GDM1 (cell line): ENCODE results near the gene ZNF492.
"Not testable (repeated sequence)": the region's sequence is repeated elsewhere in the genome, so short reads cannot be mapped to it uniquely, and the experiment has no call there.

ENCODE experiments used
- DNase-seq: peaks from one replicate; lab custom pipeline; 2025; lab: John Stamatoyannopoulos, UW

Gene ZNF492

DNA sequence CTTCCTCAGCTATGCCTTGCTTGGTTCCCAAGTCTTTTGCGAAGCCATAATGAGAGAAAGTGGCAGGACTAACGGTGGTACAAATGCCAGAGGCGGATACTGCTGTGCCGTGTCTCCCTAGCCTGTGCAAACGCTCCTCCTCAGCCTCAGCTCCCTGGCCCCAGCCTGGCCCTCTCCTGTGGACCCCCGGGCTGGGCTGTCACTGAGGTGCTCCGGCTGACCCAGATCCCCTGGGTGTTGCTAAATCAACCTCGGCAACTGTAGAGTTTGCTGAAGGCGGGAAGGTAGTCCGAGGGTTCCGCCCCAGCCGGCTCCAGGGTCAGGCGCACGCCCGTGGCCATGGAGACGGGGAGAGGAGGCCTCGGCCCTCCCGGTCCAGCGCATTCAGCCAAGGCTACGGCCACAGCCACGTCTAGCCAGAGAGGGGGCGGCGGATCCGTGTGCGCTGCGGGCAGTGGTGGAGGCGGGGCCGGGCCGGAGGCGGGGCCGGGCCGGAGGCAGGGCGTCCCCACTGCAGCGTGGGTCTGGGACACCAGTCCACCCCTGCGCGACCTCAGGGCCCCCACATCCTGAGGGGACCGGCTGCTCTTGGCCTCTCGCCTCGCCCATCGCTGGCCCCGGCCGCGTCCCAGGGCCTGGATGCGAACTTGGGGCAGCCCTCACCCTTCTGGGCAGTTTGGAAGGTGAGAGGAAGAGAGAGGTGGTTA is 16.4 kb upstream of the ZNF492 start:
- no peak for DNase-seq

DNA sequence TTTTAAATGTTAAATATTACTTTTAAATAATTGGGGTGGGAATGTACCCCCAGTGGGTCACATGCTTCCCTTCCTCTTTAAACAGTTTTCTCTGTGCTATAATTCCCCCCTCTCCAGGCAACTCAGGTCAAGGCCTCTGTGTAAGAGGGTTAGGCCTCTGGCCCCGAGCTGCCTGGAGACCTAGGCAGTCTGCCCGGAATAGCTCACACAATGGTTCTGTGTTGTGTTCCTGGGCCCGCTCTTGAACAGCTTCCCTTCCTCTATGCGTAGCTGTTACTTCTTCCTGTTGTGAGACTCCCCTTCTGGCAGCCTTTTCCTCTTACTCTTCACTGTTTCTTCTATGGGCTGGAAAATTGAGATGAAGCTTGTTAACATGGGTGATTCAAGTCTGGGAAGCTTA is 14.8 kb upstream of the ZNF492 start:
- DNase-seq = no peak

DNA sequence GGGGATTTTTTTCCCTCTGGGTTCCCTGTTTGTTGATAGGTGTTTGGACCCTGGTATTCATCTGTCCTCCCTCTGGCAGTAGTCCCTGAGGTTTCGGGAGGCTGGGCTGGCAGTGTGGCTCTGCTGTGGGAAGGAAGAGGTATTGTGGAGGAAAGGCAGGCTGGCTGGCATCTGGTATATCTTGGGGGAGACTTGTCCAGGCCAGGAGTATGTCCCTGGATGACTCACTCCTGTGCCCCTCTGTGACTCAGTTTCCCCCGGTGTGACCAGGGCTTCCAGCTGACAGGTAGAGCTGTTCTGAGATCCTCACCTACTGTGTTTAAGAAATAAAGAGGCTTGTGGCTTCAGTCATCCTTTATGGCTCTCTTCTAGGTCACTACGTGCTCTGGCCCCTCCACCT is 14.2 kb upstream of the ZNF492 start:
- no peak for DNase-seq

DNA sequence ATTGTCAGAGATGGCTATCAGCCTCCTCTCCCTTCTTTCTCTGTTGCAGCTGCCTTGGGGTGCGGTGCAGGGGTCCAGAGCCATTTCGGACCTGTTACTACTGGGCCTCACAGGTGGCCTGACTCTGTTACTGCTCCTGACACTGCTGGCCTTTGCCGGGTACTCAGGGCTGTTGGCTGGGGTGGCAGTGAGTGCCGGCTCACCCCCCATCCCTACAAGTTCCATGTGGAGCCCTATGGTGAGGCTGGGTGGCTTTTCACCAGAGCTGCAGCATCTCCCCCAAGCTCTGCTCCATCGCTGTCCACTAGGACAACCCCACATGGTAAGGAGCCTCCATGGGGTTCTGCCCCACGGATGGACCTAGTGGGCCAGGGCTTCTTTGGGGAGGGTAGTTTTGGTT is 13.7 kb upstream of the ZNF492 start:
- DNase-seq = no peak

DNA sequence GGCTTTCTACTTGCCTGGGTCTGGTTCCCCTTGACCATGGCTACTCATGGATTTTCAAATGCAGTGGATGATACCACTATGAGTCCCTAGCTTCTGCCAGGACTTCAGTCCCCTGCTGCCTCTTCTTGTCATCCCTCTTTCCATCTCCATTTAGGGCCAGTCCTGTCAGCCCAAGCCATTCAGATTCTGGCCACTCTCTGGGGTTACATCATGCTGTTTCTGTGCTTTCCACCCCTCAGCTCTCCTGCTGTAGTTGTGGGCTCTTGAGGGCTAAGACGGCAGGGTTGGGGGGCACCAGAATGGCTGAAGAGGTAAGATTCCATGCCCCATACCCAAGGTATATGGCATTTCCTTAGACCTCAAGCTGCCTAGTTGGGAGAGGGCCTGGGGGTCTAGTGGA is 13.2 kb upstream of the ZNF492 start:
- DNase-seq = no peak

DNA sequence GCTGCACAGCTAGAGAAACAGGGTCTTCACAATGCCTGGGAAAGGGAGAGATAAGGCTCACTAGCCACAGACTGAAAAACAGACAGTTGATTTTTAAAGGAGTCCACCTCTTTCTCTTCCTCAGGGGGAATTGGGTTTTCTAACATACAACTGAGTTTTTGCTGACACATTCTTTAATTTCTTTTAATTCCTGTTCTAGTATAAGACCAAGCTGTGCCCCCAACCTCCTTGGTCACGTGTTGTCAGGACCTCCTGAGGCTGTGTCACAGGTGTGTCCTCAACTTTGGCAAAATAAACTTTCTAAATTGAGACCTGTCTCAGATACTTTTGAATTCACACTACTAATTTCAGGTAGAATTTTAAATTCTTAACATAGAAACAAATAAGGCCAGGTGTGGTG is 12.1 kb upstream of the ZNF492 start:
- DNase-seq = no peak

DNA sequence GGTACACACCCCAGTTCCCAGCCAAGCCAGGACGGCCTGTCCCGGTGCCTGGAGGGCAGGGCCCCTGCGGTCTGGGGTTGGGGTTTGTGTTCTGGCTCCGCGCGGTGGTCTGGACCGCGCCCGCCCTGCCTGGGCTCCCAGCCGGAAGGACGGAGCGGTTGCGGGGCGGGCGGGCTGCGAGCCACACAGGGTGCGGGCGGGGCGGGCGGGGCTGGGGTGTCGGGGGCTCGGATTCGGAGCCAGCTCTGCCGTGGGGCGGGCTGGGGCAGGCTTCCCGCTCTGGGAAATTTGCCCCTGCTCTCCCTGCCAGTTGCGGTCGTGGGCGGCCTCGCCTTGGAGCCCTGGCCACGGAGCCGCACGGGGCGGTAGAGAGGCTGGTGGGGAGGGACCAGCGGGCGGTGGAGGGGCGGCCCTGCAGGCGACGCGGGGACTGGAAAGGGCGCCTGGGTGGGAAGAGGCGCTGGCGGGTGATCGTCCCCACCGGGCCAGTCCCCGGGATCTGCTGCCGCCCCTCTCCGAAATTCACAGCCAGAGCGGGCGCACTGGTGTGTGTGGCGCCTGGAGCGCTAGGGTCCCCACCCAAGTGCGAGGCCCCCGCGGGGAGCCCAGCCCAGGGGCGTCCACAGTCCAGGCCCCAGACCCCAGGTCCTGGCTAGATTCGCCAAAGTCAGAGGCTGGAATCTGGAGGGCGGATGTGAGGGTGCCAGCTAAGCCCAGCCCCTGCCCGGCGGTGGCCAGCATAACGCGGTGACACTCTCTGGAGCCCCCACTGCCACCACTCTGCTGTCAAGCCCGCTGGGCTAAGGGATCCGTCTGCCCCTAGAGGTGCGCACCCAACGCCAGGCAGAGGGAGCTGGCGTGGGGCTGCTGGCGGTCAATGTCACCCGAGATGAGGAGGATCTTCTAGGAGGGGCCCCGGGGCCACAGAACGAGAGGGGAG is 11.0 kb upstream of the ZNF492 start:
- no peak for DNase-seq

DNA sequence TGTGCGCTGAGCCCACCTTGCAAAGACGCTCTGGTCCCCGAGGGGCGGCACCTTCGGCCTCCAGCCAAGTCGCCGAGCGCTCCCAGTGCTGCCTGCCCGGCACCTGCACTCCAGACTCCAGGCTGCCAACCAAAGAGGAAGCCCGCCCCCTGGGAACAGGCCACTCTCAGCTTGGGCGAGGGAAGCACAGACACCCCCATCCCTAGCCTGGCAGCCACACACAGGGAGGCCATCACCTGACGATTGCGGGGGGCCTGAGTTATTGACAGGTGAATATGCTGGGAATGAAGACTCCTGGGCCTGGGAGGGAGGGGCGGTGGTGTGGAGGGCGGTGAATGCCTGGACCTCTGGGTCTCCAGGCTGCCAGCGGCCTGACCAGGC is 10.3 kb upstream of the ZNF492 start:
- DNase-seq = no peak

DNA sequence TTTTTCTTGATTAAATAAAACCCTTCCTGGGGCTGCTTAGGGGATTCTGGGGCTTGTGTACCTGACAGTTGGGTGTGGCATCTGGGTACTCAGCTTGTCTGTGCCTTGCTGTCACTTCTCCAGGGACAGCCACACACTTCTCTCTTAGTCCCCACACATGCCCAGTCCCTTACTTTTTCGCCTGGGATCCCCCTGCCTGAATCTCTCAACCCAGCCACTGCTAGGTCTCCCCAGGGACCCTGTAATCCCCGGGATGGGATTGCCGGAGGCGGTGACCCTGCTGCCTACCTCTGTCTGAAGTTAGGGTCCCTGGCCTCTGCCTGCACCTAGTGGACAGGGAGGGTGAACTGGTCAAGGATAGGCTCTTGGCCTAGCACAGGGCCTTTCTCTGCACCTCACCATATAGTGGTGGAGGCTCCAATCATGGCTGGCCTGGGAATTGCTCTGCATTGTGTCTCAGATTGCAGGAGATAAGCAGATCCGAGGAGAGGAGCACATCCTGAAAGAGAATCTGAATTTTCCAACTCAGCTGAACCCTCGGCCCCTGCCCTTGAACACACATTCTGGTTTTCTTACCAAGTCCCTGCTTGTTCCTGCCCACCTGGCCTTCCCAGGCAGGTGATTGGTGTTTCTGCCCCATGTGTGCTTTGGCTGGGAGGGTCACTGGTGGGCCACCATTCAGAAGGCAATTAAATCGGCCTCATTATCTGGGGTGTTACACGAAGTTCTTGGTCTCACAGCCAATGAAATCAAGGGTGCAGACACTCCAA is 8.7 kb upstream of the ZNF492 start:
- DNase-seq = no peak

DNA sequence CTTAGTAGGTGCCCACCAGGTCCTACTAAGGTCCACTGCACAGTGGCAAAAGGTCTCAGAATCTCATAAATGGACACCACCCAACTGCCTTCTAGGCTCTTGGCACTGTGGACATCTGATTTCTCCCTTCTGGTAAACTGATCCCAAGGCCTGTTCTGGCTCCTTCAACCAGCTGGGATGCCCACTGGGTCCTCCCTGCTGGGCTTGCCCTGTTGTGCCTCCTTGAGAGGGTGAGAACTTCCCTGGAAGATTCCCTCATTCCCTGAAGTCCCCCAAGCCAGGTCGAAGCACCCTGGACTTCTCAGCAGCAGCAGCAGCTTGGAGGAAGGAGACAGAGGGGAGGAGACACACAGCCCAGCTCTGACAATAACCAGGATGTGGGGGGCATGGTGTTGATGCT is 6.6 kb upstream of the ZNF492 start:
- DNase-seq = no peak

DNA sequence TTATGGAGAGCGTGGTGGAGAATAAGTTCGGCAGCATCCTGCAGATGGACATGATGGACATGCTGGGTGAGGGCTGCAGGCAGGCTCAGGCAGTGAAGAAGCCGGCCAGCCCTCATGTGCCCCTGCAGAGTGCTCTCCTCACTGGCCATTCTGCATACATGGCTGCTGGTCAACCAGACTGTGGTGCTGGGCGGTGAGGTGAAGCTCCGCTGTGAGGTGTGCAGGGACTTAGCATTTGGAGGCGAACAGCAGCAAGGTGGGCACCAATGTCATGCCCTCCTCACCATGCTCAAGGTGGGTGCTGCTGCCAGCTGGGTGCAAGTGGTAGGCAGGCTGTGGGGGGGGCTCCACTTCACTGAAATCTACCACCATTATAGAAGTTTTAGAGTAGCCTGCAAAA is 5.7 kb upstream of the ZNF492 start:
- no peak for DNase-seq

DNA sequence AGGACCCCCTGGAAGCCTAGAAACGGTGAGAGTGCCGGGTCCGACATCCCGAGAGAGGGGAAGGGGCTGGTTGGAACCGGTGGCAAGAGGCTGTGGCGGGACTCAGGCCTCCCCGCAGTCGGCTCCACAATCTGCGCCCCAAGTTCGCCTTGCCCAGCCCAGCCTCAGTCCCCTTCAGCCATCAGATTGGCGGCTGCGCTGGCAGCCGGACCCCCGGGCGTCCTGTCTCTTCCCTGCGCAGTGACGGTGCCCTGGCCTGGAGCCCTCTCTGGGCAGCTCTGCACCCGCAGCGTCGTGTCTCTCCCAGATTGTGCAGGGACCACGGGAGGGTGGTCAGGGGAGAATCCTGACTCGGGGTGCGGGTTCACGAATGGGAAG is 315 bp downstream of the ZNF492 start:
- no peak for DNase-seq

DNA sequence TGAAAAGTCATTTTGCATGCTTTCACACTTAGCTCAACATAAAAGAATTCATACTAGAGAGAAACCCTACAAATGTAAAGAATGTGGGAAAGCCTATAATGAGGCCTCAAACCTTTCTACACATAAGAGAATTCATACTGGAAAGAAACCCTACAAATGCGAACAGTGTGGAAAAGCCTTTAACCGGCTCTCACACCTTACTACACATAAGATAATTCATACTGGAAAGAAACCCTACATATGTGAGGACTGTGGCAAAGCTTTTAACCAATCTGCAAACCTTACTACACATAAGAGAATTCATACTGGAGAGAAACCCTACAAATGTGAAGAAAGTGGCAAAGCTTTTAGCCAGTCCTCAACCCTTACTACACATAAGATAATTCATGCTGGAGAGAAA is 51.4 kb downstream of the ZNF492 start:
- DNase-seq = not testable (repeated sequence)

DNA sequence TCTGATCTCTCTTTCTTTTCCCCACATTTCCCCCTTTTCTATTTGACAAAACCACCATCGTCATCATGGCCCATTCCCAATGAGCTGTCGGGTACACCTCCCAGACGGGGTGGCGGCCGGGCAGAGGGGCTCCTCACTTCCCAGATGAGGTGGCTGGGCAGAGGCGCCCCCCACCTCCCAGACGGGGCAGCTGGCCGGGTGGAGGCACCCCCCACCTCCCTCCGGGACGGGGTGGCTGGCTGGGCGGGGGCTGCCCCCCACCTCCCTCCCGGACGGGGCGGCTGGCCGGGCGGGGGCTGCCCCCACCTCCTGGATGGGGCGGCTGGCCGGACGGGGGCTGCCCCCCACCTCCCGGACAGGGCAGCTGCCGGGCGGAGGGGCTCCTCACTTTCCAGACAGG is 68.5 kb downstream of the ZNF492 start:
- not testable (repeated sequence) for DNase-seq

DNA sequence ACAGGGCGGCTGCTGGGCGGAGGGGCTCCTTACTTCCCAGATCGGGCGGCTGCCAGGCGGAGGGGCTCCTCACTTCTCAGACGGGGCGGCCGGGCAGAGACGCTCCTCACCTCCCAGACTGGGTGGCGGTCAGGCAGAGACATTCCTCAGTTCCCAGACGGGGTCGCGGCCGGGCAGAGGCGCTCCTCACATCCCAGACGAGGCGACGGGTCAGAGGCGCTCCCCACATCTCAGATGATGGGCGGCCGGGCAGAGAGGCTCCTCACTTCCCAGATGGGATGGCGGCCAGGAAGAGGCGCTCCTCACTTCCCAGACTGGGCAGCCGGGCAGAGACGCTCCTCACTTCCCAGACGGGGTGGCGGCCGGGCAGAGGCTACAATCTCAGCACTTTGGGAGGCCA is 69.0 kb downstream of the ZNF492 start:
- DNase-seq = not testable (repeated sequence)

DNA sequence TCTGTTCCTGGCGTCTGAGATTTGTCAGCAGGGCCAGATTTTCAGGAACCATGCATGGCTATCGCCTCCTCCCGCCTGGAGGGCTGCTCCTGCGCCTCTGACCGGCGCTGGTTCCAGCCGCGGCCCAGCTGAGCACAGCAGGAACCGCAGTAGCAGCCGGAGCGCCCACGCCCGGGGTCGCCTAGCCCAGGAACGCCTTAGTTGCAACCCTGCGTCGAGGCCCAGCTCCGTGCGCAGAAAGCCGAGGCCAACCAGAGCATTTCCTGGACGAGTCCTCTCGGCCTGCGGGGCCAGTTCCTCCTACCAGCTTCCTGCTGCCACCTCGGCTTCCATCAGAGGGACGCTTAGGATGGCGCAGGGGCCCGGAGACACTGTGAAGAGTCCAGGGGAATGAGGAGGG is 74.9 kb downstream of the ZNF492 start:
- DNase-seq = no peak
